CMK (cell line): ENCODE measurements around the gene EEIG2.
A peak's percentile ranks its signal among the peaks of the same experiment; 100 is the strongest.

Experiments used
- DNase-seq: peaks from one replicate; pipeline ENCODE4 v3.0.0-alpha.2; 2010; ENCODE audit warnings: low read depth

Gene EEIG2

DNA sequence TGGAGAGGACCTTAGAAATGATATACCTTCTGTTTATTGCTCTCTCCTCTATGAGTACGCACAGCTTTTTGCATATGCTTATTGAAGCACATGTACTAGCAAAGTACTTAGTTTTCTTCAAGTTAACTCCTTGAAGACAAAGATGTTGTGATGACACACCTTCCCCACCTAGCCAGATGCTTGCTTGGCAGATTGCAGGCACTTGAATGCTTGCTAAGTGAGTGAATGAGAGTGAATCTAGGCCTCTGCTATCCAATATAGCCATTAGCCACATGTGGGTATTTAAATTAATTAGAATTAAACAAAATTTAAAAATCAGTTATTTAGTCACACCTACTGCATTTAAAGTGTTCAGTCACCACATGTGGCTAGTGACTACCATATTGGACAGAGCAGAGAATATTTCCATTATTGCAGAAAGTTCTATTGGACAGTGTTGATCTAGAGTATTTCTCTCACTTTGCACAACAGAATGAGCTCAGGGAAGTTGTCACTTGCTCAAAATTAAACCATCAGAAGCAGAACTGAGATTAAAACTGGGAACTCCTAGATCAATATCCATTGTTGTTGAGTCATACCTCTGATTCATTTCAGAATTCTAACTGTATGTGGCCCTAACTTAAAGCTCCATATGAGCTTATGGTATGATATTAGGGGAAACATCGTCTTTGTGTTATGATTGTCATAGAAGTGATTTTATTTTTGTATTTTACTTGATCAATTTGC, 8.6 kb upstream of the EEIG2 start:
- DNase-seq = no peak

- DNase-seq = no peak
These were observed 6.0 kb upstream of the EEIG2 start for GRCh38 chr1:108553905-108554304.

- no peak for DNase-seq
These were observed 5.0 kb upstream of the EEIG2 start for GRCh38 chr1:108554682-108555427.

GRCh38 chr1:108556066-108556465, 3.8 kb upstream of the EEIG2 start:
- no peak for DNase-seq

GRCh38 chr1:108556499-108556898, 3.4 kb upstream of the EEIG2 start:
- DNase-seq = no peak

DNA sequence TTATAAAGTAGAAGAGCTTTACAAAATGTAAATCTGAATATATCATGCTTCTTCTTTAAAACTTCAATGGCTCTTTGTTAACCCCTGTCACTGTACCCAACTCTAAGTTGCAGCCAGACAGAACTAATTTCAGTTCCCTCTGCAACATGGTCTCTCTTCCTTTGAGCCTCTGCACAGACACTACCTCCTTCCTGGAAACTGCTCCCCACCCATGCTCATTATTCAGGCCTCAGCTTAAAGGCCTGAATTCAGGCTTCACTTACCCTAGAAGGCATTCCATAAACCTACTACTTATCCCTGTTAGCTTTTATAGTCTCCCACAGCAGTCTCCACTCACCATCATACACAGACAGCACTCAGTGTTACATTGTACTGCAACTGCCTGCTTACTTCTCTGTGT, 2.6 kb upstream of the EEIG2 start:
- no peak for DNase-seq

GRCh38 chr1:108560189-108560873, 431 bp downstream of the EEIG2 start:
- no peak for DNase-seq

DNA sequence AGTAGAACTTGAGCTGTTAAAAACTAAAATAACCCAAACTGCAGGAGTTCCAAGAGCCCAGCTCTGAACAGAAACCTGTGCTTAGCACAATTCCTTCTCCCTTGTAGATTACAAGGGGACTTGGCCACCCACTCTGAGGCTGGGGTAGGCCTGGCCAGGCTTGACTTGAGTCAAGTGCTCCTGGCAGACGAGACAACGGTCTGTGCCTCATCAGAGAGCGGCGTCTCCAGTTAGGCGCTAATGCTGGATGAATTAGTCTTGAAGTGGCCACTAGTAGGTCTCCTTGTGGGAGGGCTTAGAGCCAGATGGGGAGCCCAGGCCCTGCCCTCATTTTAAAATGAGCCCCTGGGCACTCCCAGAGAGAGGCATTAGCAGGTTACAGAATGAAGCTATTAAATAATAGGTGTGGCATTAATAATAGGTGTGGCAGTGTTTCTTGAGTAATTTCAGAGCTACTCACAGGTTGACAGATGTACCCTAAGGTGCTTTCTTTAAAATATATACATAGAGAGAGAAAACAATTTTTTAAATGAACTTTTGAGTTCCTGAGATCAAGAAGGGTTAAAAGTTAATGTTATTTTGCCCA, 1.1 kb downstream of the EEIG2 start:
- peak; percentile 61 for DNase-seq

DNA sequence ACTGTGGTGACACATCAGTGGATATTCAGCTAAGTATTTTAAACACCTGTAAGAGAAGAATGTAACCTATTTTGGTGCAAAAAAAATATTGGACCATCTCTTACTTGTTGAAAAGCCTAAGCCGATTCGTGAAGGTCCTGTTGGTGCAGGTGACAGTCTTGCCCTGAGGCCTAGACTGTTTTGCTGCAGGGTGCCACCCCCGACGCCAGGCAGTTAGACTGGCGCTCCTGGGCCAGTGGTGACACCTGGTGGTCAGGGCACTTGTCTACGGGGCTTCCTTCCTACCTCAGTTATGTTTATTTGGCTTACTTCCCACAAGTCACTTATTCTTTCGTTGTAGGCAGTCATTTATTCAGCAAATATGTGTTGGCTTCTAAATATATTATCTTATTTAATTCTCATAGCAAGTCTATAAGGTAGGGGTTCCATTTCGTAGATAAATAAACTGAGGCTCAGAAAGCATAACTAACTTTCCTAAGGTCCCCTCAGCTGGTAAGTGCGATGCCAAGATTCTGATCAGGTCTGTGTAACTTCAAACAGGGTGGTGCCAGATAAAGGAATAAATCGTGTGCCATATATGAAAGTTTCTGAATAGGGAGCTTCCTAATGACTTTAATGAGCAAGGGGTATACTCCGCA, 1.9 kb downstream of the EEIG2 start:
- peak; percentile 35 for DNase-seq

DNA sequence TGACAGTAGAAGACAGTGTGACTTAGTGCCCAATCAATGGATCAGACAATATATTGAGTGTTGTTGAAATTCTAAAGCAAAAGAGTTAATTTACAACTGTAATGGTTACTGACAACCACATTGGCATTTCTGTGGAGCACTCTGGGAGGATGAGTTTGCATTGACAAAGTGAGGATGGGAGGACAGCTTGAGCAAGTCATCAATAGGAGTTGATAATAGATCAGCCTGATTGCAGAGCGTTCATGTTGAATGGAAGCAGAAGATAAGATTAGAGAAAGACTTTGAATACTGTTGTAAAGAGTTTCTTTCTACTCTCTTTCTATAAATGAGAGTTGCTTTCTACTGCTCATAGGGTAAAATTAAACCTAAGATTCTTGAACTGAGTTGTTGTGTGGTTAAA, 3.9 kb downstream of the EEIG2 start:
- DNase-seq = no peak

- no peak for DNase-seq
These were observed 5.2 kb downstream of the EEIG2 start for GRCh38 chr1:108565081-108565480.

DNA sequence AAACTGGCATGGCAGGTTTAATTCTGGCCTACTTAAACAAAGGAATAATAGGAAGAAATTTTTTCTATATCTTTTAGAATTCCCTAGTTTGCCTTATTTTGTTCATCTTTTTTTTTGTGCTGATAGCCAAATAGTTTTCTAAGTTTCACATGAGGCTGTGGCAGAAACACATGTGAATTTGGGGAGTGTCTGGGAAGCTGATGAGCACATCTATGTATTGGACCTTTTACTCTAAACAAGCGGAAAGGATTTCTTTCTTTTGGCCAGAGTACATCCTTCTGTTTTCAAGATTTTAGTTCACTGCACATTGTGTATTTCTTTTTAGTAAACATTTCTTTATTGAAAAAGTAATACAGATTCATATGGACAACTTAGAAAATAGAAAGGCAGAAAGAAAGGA, 5.6 kb downstream of the EEIG2 start:
- DNase-seq = no peak

DNA sequence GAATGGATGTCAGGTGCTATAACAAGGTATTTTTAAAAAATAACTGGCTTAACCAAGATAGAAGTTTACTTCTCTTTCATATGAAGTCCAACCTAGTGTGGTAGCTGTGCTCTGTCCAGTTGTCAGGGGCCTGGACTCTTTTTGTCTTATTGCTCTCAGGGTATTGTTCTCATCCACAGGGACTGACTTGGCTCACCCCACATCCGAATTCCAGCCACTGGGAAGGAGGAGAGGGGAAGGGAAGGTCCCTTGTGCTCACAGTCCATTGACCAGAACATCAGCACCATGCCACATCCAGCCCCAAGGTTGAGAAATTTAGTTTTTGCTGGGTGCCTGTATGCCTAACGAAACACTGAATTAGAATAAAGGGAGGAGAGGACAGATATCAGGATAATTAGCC, 8.7 kb downstream of the EEIG2 start:
- DNase-seq = no peak

- DNase-seq = no peak
These were observed 9.3 kb downstream of the EEIG2 start for GRCh38 chr1:108569097-108569728.

- no peak for DNase-seq
These were observed 10.2 kb downstream of the EEIG2 start for GRCh38 chr1:108570128-108570527.

GRCh38 chr1:108570998-108571401, 11.1 kb downstream of the EEIG2 start:
- DNase-seq = no peak

GRCh38 chr1:108572182-108572581, 12.3 kb downstream of the EEIG2 start:
- no peak for DNase-seq

DNA sequence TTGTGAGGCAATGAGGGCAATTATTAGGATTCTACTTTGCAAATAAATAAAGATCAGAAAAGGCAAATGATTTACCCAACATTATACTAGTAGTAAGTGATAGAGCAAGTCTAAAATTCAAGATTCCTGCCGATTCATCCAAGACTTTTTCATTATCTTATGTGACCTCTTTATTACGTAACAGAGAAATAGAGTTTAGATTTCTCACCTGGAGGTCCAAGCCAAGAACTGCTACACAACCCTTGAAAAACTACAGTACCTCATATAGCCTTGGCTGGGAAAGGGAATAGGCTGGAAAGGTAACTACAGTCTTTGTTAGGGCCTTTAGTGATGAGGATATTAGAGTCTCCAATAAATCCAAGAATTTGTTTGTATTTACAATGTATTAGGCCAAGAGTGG, 13.3 kb downstream of the EEIG2 start:
- DNase-seq = no peak

GRCh38 chr1:108574008-108574407, 14.1 kb downstream of the EEIG2 start:
- DNase-seq = no peak

DNA sequence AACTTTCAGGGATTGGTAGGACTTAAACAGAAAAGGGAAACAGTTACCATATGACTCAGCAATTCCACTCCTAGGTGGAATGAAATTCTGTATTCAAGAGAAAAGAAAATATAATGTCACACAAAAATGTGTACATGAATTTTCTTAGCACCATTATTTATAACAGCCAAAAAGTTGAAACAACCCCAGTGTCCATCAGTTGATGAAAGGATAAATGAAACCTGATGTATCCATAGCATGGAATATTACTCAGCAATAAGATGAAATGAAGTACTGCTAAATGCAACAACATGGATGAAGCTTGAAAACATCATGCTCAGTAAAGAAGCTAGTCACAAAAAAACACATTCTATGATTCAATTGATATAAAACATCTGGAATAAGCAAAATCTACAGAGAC, 15.5 kb downstream of the EEIG2 start:
- no peak for DNase-seq

DNA sequence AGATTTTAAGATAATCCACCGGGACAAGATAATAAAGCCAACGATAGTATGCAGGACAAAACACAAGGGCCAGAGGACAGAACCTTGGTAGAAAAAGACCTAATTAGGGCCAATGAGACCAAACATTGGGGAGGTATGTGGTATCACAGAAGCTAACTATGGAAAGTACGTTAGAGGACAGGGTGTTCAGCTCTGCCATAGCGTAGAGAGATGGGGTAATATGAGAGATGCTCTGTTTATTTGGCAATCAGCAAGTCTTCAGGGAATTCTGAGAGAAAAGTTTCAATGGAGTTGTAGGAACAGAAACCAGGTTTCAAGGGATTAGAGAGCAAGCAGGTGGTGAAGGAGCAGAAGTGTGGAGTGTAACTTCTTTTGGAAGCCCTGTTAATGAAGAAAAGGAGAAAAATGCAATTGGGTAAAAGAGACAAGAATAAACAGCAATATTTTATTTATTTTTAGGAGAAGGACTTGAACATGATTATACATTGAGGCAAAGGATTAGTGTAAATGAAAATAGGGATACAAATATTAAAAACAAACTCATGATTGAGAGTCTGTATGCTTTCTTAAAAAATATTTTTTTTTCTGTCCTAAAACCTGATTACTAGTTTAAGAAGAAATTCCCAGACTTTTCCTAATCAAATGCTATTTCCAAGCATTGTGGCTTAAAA, 24.0 kb downstream of the EEIG2 start:
- no peak for DNase-seq
